K562 (cell line): ENCODE results near the gene ZC3H18. TPM values are rescaled to one million over a fixed set of nuclear protein-coding genes. Genes with fewer than 3 reads are reported as not detected.
A peak's percentile ranks its signal among the peaks of the same experiment; 100 is the strongest.

Source experiments
- CBFA2T3 ChIP-seq: fragments of 450-650 bp; IDR thresholded peaks from 2 replicates; pipeline ENCODE4 v1.6.1; 2017
- E2F4 ChIP-seq: sonication (generic); formaldehyde crosslinking; IDR thresholded peaks from 2 replicates; pipeline ENCODE4 v1.8.0; 2022; ENCODE audit warnings: mild to moderate bottlenecking, low read depth, missing genetic modification reagents
- HDAC8 ChIP-seq: fragments of 450-650 bp; IDR thresholded peaks from 2 replicates; pipeline ENCODE4 v1.6.1; 2016; ENCODE audit warnings: mild to moderate bottlenecking, missing genetic modification characterization, moderate library complexity, missing compliant biosample characterization
- TEAD2 ChIP-seq: fragments of 450-650 bp; IDR thresholded peaks from 2 replicates; pipeline ENCODE4 v1.6.1; 2016; ENCODE audit warnings: missing genetic modification characterization, control low read depth, missing compliant biosample characterization
- TFAM ChIP-seq: fragments of 250-450 bp; sonication (Bioruptor Pico); conservative IDR thresholded peaks from 2 replicates; pipeline ENCODE4 v1.5.0; 2021; ENCODE audit warnings: mild to moderate bottlenecking, moderate library complexity
- ZBTB43 ChIP-seq: sonication (generic); formaldehyde crosslinking; IDR thresholded peaks from 2 replicates; pipeline ENCODE4 v1.8.0; 2023; ENCODE audit warnings: mild to moderate bottlenecking, missing genetic modification reagents
- ZNF318 ChIP-seq, 2 experiments: fragments of 450-650 bp; IDR thresholded peaks; 2 replicates each; pipeline ENCODE4 v1.6.1; 2016; ENCODE audit warnings: mild to moderate bottlenecking in 2 of 2, borderline replicate concordance in 1 of 2, low read depth in 1 of 2, moderate library complexity in 1 of 2
- ZNF583 ChIP-seq: fragments of 250-450 bp; sonication (Bioruptor Pico); IDR thresholded peaks from 2 replicates; pipeline ENCODE4 v1.4.0; 2020
- polyA plus RNA-seq, 8 experiments: library from polyadenylated mRNA; depleted of rRNA in 4 of 8; stranded (reverse) in 5 of 8; unstranded in 3 of 8; fragments of >200 nt; fragmentation: Nextera tagmentation in 2 of 8; fragmentation: Illumina TruSeq in 1 of 8; extraction: Ambion mirVana in 2 of 8; extraction: Trizol in 1 of 8; gene quantifications; 2 replicates each; pipeline versions ENCODE4 v1.2.1 to v1.2.3, GENCODE V29; 2011 to 2014; ENCODE audit warnings: inconsistent platforms in 1 of 8, missing spikeins in 1 of 8
- total RNA-seq, 7 experiments: library from RNA; depleted of rRNA in 6 of 7; stranded (reverse); fragments of >200 nt in 6 of 7; fragmentation: Illumina TruSeq in 2 of 7; extraction: Trizol in 2 of 7; gene quantifications; 2 replicates each; pipeline versions ENCODE4 v1.2.1 to v1.2.3, GENCODE V29; 2011 to 2021; ENCODE audit warnings: low replicate concordance in 1 of 7

Gene ZC3H18
- total and polyA plus RNA-seq, 9 of the 15 experiments (the other 6 are each of a cell fraction or from before 2014, with no cell fraction given), result 1.7 to 88.7 (median 26.9) TPM

- TF ChIP-seq ZBTB43 (CRISPR knock-in tag), result no peak
- no peak for TF ChIP-seq TEAD2 (tag)
- TF ChIP-seq E2F4, result no peak
- no peak for TF ChIP-seq HDAC8
- TF ChIP-seq TFAM, result no peak
- peak; percentile 28 for TF ChIP-seq ZNF583 (CRISPR knock-in tag)
- no peak for TF ChIP-seq ZNF318 (IDR thresholded peaks at IDR 0.05; ENCODE audit: borderline replicate concordance in 1 of 2, low read depth in 1 of 2)
- no peak for TF ChIP-seq CBFA2T3
Measured at GRCh38 chr16:88526008-88526905, 43.9 kb upstream of the ZC3H18 start (continued).
